HT1080 (cell line): ENCODE data around the gene EVC2. TPM values are rescaled to one million over a fixed set of nuclear protein-coding genes. Genes with fewer than 3 reads are reported as not detected.

Experiments
- DNase-seq: peaks from one replicate; pipeline ENCODE4 v3.0.0-alpha.2; 2015; ENCODE audit warnings: low read depth
- total RNA-seq: library from RNA; depleted of rRNA; stranded (reverse); fragments of >200 nt; shearing (Covaris generic); gene quantifications from 2 replicates; pipeline ENCODE4 v1.2.3, GENCODE V29; 2014

Gene EVC2
- total RNA-seq, 1 experiment from 2014 or later: not detected

GRCh38 chr4:5715357-5715756, 7.0 kb upstream of the EVC2 start:
- DNase-seq: no peak

- no peak for DNase-seq
Observed at GRCh38 chr4:5713861-5714260, 5.5 kb upstream of the EVC2 start.

DNA sequence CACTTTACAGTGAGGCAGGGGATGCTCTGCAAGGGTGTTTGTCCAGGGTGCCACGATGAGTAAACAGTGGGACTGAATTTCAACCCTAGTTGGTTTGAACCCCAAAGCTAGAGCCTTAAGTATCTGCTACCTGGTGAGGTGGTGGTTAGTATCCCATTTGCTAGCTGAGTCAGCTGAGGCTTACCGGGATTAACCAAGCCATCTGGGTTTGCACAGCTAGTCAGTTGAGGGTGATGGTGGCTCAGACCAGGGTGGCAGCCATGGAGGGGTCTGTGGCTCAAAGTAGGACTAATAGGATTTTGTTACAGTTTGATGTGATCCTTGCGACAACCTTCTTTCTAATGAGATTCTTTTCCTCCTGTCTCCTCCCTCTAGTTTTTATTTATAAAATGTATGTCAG, 4.6 kb upstream of the EVC2 start:
- DNase-seq: no peak

DNA sequence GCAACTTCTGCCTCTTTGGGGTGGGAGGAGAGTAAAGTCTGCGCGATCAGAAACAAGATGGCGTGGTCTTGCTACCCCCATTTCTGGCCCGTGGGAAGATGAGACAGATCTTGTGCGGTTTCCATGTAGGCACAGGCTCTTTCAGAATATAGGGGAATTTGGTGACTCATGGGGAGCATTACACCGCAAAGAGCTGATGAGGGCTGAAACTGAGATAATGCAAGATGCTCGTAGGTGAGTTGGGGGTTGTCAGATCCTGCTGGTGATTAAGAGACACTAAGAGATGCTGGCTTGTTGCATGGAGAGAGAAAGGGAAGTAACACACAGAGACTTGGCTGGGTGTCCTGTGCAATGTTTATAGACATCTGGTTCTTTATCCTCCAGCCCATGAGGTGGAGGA, 4.2 kb upstream of the EVC2 start:
- DNase-seq: peak; percentile 91

GRCh38 chr4:5711479-5712184, 3.3 kb upstream of the EVC2 start:
- peak; percentile 43 for DNase-seq

- DNase-seq: peak; percentile 72
Observed at GRCh38 chr4:5710961-5711478, 2.7 kb upstream of the EVC2 start, which contains the start of gene EVC. Gene EVC, plus strand, starts transcription at chr4:5711201. Its CDS starts 180 bp downstream, at chr4:5711381.

GRCh38 chr4:5710065-5710960, 2.0 kb upstream of the EVC2 start:
- no peak for DNase-seq

GRCh38 chr4:5709207-5709575, 832 bp upstream of the EVC2 start:
- DNase-seq: no peak

DNA sequence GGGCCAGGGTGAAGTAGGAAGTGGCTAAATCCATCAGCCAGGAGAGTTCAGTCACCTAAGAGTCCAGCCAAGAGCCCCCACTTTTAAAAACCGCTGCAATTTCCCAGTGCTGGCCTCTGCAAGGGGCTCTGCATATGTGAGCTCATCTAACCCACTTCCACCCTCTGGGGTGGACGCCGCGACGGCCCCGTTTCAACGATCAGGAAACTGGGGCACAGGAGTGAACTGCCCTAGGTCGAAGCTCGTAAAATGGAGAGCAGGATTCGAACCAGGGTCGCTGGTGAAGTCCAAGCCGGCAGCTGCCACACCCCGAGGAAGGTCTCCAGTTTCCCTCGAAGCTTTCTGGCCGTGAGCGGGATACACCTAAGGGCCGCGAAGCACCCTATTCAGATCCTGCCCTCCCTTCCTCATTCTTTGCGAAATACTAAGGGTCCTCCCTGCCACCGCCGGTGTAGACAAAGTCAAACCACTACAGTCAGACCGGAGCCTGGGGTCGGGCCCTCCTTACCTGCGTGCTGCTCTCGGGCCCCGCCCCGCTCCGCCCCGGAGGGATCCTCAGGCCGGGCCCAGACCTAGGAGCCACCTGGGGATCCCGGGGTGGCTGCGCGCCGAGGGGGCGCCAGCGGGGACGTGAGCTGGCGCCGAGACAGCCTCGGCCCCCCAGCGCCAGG, 446 bp downstream of the EVC2 start:
- DNase-seq: no peak

DNA sequence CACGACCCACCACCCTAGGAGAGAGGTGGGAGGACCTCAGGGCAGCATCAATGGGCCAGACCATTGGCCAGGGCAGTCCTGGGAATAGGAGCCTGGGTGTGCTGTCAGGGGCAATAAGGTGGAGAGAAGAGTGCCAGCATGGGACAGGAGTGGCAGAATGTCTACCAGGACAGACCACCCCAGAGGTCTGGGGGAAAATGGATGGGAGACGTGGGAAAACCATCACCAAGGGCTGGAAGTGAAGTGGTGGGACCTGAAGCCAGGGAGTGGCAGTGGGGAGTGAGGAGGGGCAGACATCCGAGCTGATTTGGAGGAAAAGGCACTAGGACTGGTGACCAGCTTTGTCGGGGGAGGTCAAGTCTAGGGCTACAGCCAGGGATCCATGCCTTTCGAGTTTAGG, 993 bp downstream of the EVC2 start:
- no peak for DNase-seq

DNA sequence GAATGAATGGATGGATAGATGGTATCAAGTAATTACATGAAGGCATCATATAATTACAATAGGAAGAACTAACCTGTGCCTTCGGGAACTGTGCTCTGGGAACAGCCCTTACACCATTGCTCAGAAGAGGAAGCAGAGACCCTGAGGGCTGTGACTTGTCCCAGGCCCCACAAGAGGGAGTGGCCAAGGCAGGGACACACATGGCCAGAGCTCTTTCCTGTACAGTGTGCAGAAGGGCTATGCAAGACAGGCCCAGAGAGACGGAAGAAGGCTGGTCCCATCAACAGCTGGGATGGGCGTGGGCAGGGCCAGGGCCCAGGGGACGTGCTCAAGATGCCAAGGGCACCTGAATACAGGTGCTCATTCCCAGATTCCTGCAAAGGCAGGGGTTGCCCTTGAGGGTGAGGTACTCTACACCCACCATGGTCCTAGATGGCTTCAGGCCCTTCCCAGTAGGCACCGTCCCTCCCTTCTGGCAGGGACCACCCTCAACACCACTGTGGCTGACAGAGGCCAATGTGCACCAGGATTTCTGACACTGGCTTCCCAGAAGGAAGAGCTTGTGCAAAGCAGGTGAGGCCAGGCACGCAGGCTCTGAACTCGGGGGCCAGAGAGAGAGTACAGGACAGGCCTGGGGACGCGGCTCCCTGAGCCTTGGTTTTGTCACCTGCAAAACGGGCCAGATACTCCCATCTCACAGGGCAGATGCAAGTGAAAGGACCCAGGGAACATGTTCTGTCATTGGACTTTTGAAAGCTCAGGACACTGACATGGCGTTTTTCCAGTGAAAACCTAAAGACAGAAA, 1.7 kb downstream of the EVC2 start:
- DNase-seq: no peak

GRCh38 chr4:5705647-5706320, 2.6 kb downstream of the EVC2 start:
- DNase-seq: no peak

- no peak for DNase-seq
Observed at GRCh38 chr4:5704276-5704675, 4.1 kb downstream of the EVC2 start.

- no peak for DNase-seq
Observed at GRCh38 chr4:5703831-5704230, 4.5 kb downstream of the EVC2 start.

- no peak for DNase-seq
Observed at GRCh38 chr4:5701971-5702370, 6.4 kb downstream of the EVC2 start.

DNA sequence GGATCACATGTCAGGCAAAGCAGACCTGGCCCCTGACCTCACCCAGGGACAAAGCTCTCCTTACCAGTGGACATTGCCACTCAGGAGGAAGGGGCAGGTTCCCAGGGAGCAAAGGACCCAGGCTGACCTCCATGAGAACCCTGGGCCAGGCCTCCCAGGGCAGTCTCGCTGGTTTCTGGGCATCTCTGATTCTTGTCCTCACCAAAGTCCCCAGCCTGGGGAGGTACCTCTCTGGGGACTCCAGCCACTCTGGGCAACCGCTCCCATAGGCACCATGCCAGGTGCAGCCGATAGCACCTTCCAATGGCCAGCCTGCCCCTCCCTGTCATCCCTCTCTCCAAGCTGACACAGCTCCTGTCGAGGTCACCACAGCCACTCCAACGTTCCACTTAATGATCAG, 7.9 kb downstream of the EVC2 start:
- no peak for DNase-seq

GRCh38 chr4:5696341-5696740, 12.0 kb downstream of the EVC2 start:
- no peak for DNase-seq

GRCh38 chr4:5693871-5694270, 14.5 kb downstream of the EVC2 start:
- no peak for DNase-seq

- DNase-seq: no peak
Observed at GRCh38 chr4:5691491-5692132, 16.7 kb downstream of the EVC2 start.

DNA sequence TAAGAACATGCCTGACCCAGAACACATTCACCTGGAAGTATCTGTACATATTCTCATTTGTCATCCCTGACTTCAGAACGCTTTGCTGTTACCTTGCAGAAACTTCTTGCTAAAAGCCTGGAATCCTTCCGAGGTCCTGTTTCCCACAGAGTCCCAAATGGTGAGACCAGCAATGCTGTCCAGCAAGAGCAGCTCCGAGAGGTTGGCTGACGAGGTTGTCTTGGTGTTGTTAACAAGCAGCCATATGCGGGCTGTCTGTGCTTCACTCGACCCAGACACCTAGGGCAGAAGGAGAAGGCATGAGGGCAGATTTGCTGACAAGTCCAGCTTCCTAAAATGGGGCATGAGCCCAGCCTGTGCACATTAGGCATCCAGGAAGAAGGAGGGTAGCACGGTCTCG, 19.3 kb downstream of the EVC2 start:
- no peak for DNase-seq
